K562 (cell line): Measurements from ENCODE around the gene AP3S2. TPM values are rescaled to one million over a fixed set of nuclear protein-coding genes. Genes with fewer than 3 reads are reported as not detected.
A peak's percentile ranks its signal among the peaks of the same experiment; 100 is the strongest.

Experiments used
- ATAC-seq: fragments of 200-7000 bp; cut with Tn5 transposase; 3 replicates; pipeline ENCODE4 v1.9.1; 2020; ENCODE audit warnings: moderate library complexity
- BruUV-seq: library from RNA; stranded (reverse); fragments of 400-500 nt; replicated peaks from 2 replicates; lab custom pipeline; 2021; lab: Mats Ljungman, UMichigan
- CTCF ChIA-PET: fragments of 300-600 bp; formaldehyde crosslinking; extraction: SDS; loops from one replicate; lab custom pipeline; 2021; ENCODE audit warnings: low intra/inter-chr PET ratio; lab: Yijun Ruan, JAX
- POLR2A ChIA-PET: fragments of 300-600, 350-650 bp; sonication (Branson Sonifier 250); formaldehyde crosslinking; extraction: SDS; loops from one replicate; lab custom pipeline; 2021; ENCODE audit warnings: antibody characterized with exemption, inconsistent platforms; lab: Yijun Ruan, JAX
- DNase-seq, 4 experiments: peaks; one replicate each; pipeline versions ENCODE4 v3.0.0 to v3.0.0-alpha.2; 2011 to 2018; ENCODE audit warnings: low spot score in 3 of 4, mixed read lengths in 3 of 4; ENCODE audit errors: extremely low read depth in 1 of 4
- FAIRE-seq: peaks from 2 replicates; lab custom pipeline; 2011; peaks lifted over from hg19 to GRCh38; lab: Jason Lieb, UNC
- H2AFZ ChIP-seq: 2 replicates; pipeline ENCODE4 v1.6.0; 2011; ENCODE audit warnings: low read depth, low read length, control low read depth, inconsistent platforms
- H3K27ac ChIP-seq: fragments of 200-600 bp; 3 replicates; pipeline ENCODE4 v1.8.0; 2011; ENCODE audit warnings: low read depth, mild to moderate bottlenecking, control low read depth, inconsistent platforms, low read length, moderate library complexity, mixed read lengths; ENCODE audit errors: extremely low read depth
- H3K27me3 ChIP-seq, 2 experiments: fragments of 300-600 bp in 1 of 2; 2 replicates in 1 of 2; 3 replicates in 1 of 2; pipeline versions ENCODE4 v1.6.0 to v1.8.0; 2011; ENCODE audit warnings: inconsistent platforms in 2 of 2, low read length in 2 of 2, mild to moderate bottlenecking in 1 of 2, mixed read lengths in 1 of 2, moderate library complexity in 1 of 2; ENCODE audit not compliant: control insufficient read depth in 2 of 2, insufficient read depth in 2 of 2
- H3K36me3 ChIP-seq: fragments of 300-600 bp; 3 replicates; pipeline ENCODE4 v1.8.0; 2011; ENCODE audit warnings: mild to moderate bottlenecking, low read length, inconsistent platforms; ENCODE audit not compliant: control insufficient read depth, insufficient read depth
- H3K4me1 ChIP-seq, 2 experiments: fragments of 200-600 bp in 1 of 2; replicated peaks in 1 of 2; 2 replicates in 1 of 2; 3 replicates in 1 of 2; pipeline versions ENCODE4 v1.5.1 to v1.8.0; 2011; ENCODE audit warnings: inconsistent platforms in 2 of 2, low read length in 2 of 2, mild to moderate bottlenecking in 1 of 2, mixed read lengths in 1 of 2, moderate library complexity in 1 of 2; ENCODE audit not compliant: control insufficient read depth in 2 of 2, insufficient read depth in 2 of 2
- H3K4me2 ChIP-seq: 2 replicates; pipeline ENCODE4 v1.6.1; 2011; ENCODE audit warnings: low read length, control low read depth, inconsistent platforms, mixed read lengths; ENCODE audit not compliant: insufficient read depth
- H3K4me3 ChIP-seq: fragments of 200-600 bp; sonication (generic), shearing (Covaris generic); 2 replicates; pipeline ENCODE4 v1.5.1; 2016; ENCODE audit warnings: control low read depth, inconsistent platforms
- H3K79me2 ChIP-seq: fragments of 200-600 bp; 3 replicates; pipeline ENCODE4 v1.8.0; 2011; ENCODE audit warnings: low read length, inconsistent platforms; ENCODE audit not compliant: control insufficient read depth, insufficient read depth
- H3K9ac ChIP-seq, 2 experiments: 2 replicates each; pipeline versions ENCODE4 v1.6.0 to v1.6.1; 2011; ENCODE audit warnings: low read depth in 2 of 2, low read length in 2 of 2, control low read depth in 1 of 2, inconsistent platforms in 1 of 2, mild to moderate bottlenecking in 1 of 2, mixed read lengths in 1 of 2; ENCODE audit not compliant: insufficient read depth in 1 of 2
- H3K9me1 ChIP-seq: one replicate; pipeline ENCODE4 v1.6.0; 2011; ENCODE audit warnings: inconsistent platforms, mild to moderate bottlenecking, low read length, moderate library complexity; ENCODE audit not compliant: control insufficient read depth, insufficient read depth
- H3K9me3 ChIP-seq: replicated peaks from 2 replicates; pipeline ENCODE4 v1.5.1; 2011; ENCODE audit warnings: low read depth, low read length, inconsistent platforms; ENCODE audit not compliant: control insufficient read depth, insufficient read depth
- H4K20me1 ChIP-seq: replicated peaks from 2 replicates; pipeline ENCODE4 v1.6.1; 2011; ENCODE audit warnings: low read length, inconsistent platforms, mixed read lengths; ENCODE audit not compliant: control insufficient read depth, insufficient read depth
- ASH1L ChIP-seq: fragments of 450-650 bp; IDR thresholded peaks from 2 replicates; pipeline ENCODE4 v1.6.1; 2018; ENCODE audit warnings: borderline replicate concordance, mild to moderate bottlenecking, low read depth; ENCODE audit not compliant: partially characterized antibody
- CBFA2T3 ChIP-seq: fragments of 450-650 bp; IDR thresholded peaks from 2 replicates; pipeline ENCODE4 v1.6.1; 2017
- DEAF1 ChIP-seq: fragments of 450-650 bp; formaldehyde crosslinking; IDR thresholded peaks from 2 replicates; pipeline ENCODE4 v1.4.0; 2020; ENCODE audit warnings: mild to moderate bottlenecking, moderate library complexity
- ELF1 ChIP-seq: fragments of 200-800 bp; sonication (Bioruptor generic); IDR thresholded peaks from 2 replicates; pipeline ENCODE4 v1.6.1; 2016; ENCODE audit warnings: missing genetic modification characterization, missing compliant biosample characterization
- IRF2 ChIP-seq: sonication (generic); formaldehyde crosslinking; IDR thresholded peaks from 2 replicates; pipeline ENCODE4 v1.8.1; 2022; ENCODE audit warnings: mild to moderate bottlenecking, missing genetic modification reagents
- POLR2B ChIP-seq: fragments of 450-650 bp; IDR thresholded peaks from 2 replicates; pipeline ENCODE4 v1.6.1; 2018; ENCODE audit warnings: low read depth; ENCODE audit not compliant: partially characterized antibody
- RB1 ChIP-seq: fragments of 450-650 bp; IDR thresholded peaks from 2 replicates; pipeline ENCODE4 v1.6.1; 2017; ENCODE audit warnings: low read depth, mild to moderate bottlenecking
- U2AF1 ChIP-seq: fragments of 200-400 bp; formaldehyde crosslinking; optimal IDR thresholded peaks from 2 replicates; pipeline ENCODE3; 2017; ENCODE audit warnings: mild to moderate bottlenecking, low read depth, low read length, moderate library complexity
- ZNF121 ChIP-seq: sonication (generic); formaldehyde crosslinking; conservative IDR thresholded peaks from 2 replicates; pipeline ENCODE4 v1.8.0; 2022; ENCODE audit warnings: missing genetic modification reagents
- ZNF239 ChIP-seq: fragments of 250-450 bp; sonication (Bioruptor Pico); IDR thresholded peaks from 2 replicates; pipeline ENCODE4 v1.4.0; 2020; ENCODE audit warnings: mild to moderate bottlenecking
- WGBS: fragments of 100-300 bp; shearing (Covaris generic); methylation state at CpG from one replicate; pipeline ENCODE4 v1.1.6; 2016; ENCODE audit warnings: low coverage, mixed read lengths; ENCODE audit not compliant: insufficient coverage; ENCODE audit errors: missing lambda C conversion rate; 5-methylcytosine and 5-hydroxymethylcytosine counted together
- in situ Hi-C: fragments of 300-500 bp; cut with MboI; formaldehyde crosslinking; loops from 4 replicates; pipeline ENCODE4 v1.15.0; 2018; ENCODE audit warnings: inconsistent platforms, mixed read lengths
- intact Hi-C: fragments of 100-400 bp; cut with micrococcal nuclease; formaldehyde crosslinking; loops from 2 replicates; pipeline ENCODE4 v1.14.2; 2022
- polyA plus RNA-seq, 8 experiments: library from polyadenylated mRNA; depleted of rRNA in 4 of 8; stranded (reverse) in 5 of 8; unstranded in 3 of 8; fragments of >200 nt; fragmentation: Nextera tagmentation in 2 of 8; fragmentation: Illumina TruSeq in 1 of 8; extraction: Ambion mirVana in 2 of 8; extraction: Trizol in 1 of 8; gene quantifications; 2 replicates each; pipeline versions ENCODE4 v1.2.1 to v1.2.3, GENCODE V29; 2011 to 2014; ENCODE audit warnings: inconsistent platforms in 1 of 8, missing spikeins in 1 of 8
- total RNA-seq, 7 experiments: library from RNA; depleted of rRNA in 6 of 7; stranded (reverse); fragments of >200 nt in 6 of 7; fragmentation: Illumina TruSeq in 2 of 7; extraction: Trizol in 2 of 7; gene quantifications; 2 replicates each; pipeline versions ENCODE4 v1.2.1 to v1.2.3, GENCODE V29; 2011 to 2021; ENCODE audit warnings: low replicate concordance in 1 of 7

AP3S2 gene
- total and polyA plus RNA-seq, 9 of the 15 experiments (the other 6 are each of a cell fraction or from before 2014, with no cell fraction given): 16.4 to 54.1 (median 37.4) TPM

- no peak overlapping the region for H3K27ac ChIP-seq
- H3K9ac ChIP-seq: no peak overlapping the region
- no TSS peak for BruUV-seq
- no peaks in the 10 kb centered on the region for H3K79me2 ChIP-seq
- H3K9me3 ChIP-seq: no peaks in the 10 kb centered on the region
- WGBS: 36% methylated on average over 11 of the region's 12 CpGs
- TF ChIP-seq CBFA2T3: no peak
- H3K9me1 ChIP-seq: no peaks in the 10 kb centered on the region
- peaks cover 2 to 6% of the 10 kb centered on the region in 2 experiments; a peak in 2 of 5 replicates for H3K4me1 ChIP-seq
- DNase-seq (no peak), ATAC-seq (no peak), FAIRE-seq (no peak)
- H2AFZ ChIP-seq: no peak overlapping the region
- intact Hi-C loops: no loop called here
- no peaks in the 10 kb centered on the region; a peak in 1 of 5 replicates for H3K27me3 ChIP-seq
- ChIA-PET CTCF (interaction anchor here (0.6 to 3.9 kb wide), 4 partner anchors 171 to 388 kb away, joined by 3 to 31 read pairs (median 11); no protein-coding TSS in a partner anchor), POLR2A (interaction anchor here (0.6 to 0.9 kb wide), 2 partner anchors 179 to 252 kb away, joined by 3 read pairs; no protein-coding TSS in a partner anchor)
- no peak overlapping the region for H3K4me3 ChIP-seq
- in situ Hi-C loops: loop anchor here (5.0 kb wide), 1 partner anchor 188 kb away; no protein-coding TSS in a partner anchor
- no peak overlapping the region for H3K4me2 ChIP-seq
- H3K36me3 ChIP-seq: no peaks in the 10 kb centered on the region
- no peaks in the 10 kb centered on the region for H4K20me1 ChIP-seq
Measured at GRCh38 chr15:89899295-89899945, 5.6 kb upstream of the AP3S2 start.

- FAIRE-seq: peak; percentile 86
- peak overlapping the region; percentile 86 for H2AFZ ChIP-seq
- POLR2A ChIA-PET: interaction anchor here (0.9 to 1.2 kb wide), 3 partner anchors 171 to 179 kb away, joined by 3 to 4 read pairs (median 3); no protein-coding TSS in a partner anchor
- TF ChIP-seq ASH1L (no peak), RB1 (peak; percentile 42; the same call in 1 of the 2 replicates), POLR2B (no peak), ZNF239 (CRISPR knock-in tag) (no peak), IRF2 (CRISPR knock-in tag) (no peak), U2AF1 (no peak), DEAF1 (CRISPR knock-in tag) (peak; percentile 87), ELF1 (tag) (no peak), ZNF121 (CRISPR knock-in tag) (peak; percentile 52)
Measured at GRCh38 chr15:89898614-89899294, 5.0 kb upstream of the AP3S2 start.

More at GRCh38 chr15:89898614-89899294, 5.0 kb upstream of the AP3S2 start:
- DNase-seq (peak; percentile 79 to 85 (median 82)), ATAC-seq (peak; percentile 87)
- H3K79me2 ChIP-seq: peaks cover under 1% of the 10 kb centered on the region; the same call in 2 of the 3 replicates
- WGBS: 26% methylated on average over 7 of the region's 7 CpGs
- H3K9ac ChIP-seq: no peak overlapping the region
- H3K4me3 ChIP-seq: no peak overlapping the region
- no peaks in the 10 kb centered on the region for H3K9me1 ChIP-seq
- no peaks in the 10 kb centered on the region; a peak in 1 of 5 replicates for H3K27me3 ChIP-seq
- BruUV-seq: no TSS peak
- peaks cover 2 to 3% of the 10 kb centered on the region in 2 experiments; a peak in 2 of 5 replicates for H3K4me1 ChIP-seq
- H4K20me1 ChIP-seq: no peaks in the 10 kb centered on the region
- intact Hi-C loops: loop anchor here (1.0 kb wide), 3 partner anchors 73 to 188 kb away; no protein-coding TSS in a partner anchor
- no peak overlapping the region for H3K27ac ChIP-seq
- no peaks in the 10 kb centered on the region for H3K36me3 ChIP-seq
- no peaks in the 10 kb centered on the region for H3K9me3 ChIP-seq
- H3K4me2 ChIP-seq: peak overlapping the region; percentile 12; the same call in 1 of the 2 replicates
- CTCF ChIA-PET: interaction anchor here (0.6 to 3.9 kb wide), 8 partner anchors 47 to 322 kb away, joined by 3 to 31 read pairs (median 4); no protein-coding TSS in a partner anchor
- in situ Hi-C loops: loop anchor here (5.0 kb wide), 1 partner anchor 189 kb away; no protein-coding TSS in a partner anchor
